ENCODE data around the gene RFX3. TPM values are rescaled to one million over a fixed set of nuclear protein-coding genes. Genes with fewer than 3 reads are reported as not detected.

The RFX3 gene
- total RNA-seq, 1 donor from 2014 or later: 12.1 TPM

DNA sequence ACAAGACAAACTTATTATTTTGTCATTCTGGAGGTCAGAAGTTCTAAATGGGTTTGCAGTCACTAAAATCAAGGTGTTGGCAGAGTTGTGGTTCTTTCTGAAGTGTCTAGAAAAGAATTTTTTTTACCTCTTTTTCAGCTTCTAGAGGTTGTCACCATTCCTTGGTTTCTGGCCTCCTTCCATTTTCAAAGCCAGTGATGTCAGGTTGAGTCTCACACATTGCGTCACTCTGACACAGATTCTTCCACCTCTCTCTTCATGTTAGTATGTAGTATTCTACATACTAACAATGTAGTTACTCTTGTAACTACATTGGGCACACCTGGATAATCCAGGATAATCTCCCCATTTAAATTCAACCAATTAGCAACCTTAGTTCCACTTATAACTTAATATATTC, 290.3 kb downstream of the RFX3 start:
- no peaks in the 10 kb centered on the region for H3K27me3 Mint-ChIP-seq (ENCODE audit: low read depth, unreplicated experiment)
- H3K27ac Mint-ChIP-seq (ENCODE audit: unreplicated experiment): no peak overlapping the region
- H3K79me2 ChIP-seq (ENCODE audit: insufficient read depth, low read length): no peaks in the 10 kb centered on the region
- no peak overlapping the region for H2AFZ ChIP-seq (ENCODE audit: low read depth, low read length)
- FAIRE-seq (no peak), DNase-seq (ENCODE audit: low read depth) (no peak)
- no peak overlapping the region for H3K27ac ChIP-seq (ENCODE audit: low read depth, low read length)
- H3K9ac ChIP-seq (ENCODE audit: low read length): no peak overlapping the region
- H3K4me1 ChIP-seq (ENCODE audit: insufficient read depth, low read length): no peaks in the 10 kb centered on the region
- no peak overlapping the region for H3K4me3 ChIP-seq (ENCODE audit: insufficient read depth, low read depth, low read length)
- no peak for TF ChIP-seq CTCF (IDR thresholded peaks at IDR 0.05; ENCODE audit: insufficient read depth, low read depth, low read length)
- TF ChIP-seq EZH2 (IDR thresholded peaks at IDR 0.05; ENCODE audit: insufficient read depth, low read length): no peak
- peaks cover 3% of the 10 kb centered on the region for H3K9me3 Mint-ChIP-seq (ENCODE audit: unreplicated experiment)
- no peaks in the 10 kb centered on the region for H3K36me3 Mint-ChIP-seq (ENCODE audit: low read depth, unreplicated experiment)
- H3K4me2 ChIP-seq (ENCODE audit: low read length): no peak overlapping the region
- H3K27me3 ChIP-seq (ENCODE audit: insufficient read depth, low read length): no peaks in the 10 kb centered on the region
- no peak overlapping the region for H3K4me3 Mint-ChIP-seq (ENCODE audit: unreplicated experiment)
- H3K9me3 ChIP-seq (ENCODE audit: insufficient read depth, low read depth, low read length): no peaks in the 10 kb centered on the region
- H4K20me1 ChIP-seq (ENCODE audit: insufficient read depth, low read length): no peaks in the 10 kb centered on the region
- no peaks in the 10 kb centered on the region for H3K36me3 ChIP-seq (ENCODE audit: insufficient read depth, low read length)
- H3K4me1 Mint-ChIP-seq (ENCODE audit: low read depth, unreplicated experiment): no peaks in the 10 kb centered on the region

DNA sequence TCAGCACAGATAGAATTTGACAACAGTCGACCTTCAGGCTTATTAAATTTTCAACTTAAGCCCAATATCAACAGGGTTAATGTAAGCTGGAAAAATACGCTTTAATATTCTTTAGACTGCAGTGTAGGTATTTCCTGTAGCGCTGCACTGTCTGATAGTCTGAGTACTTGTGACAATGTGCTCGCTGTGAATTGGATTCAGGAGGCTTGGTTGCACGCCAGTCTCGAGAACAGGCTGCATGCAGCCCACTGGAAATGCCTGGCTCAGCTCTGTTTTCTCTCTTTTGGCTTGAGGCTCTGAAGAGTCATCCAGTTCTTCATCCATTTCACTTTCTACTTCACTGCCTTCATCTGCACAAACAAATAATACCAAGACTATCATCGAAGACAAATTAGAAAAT, 300.9 kb downstream of the RFX3 start:
- FAIRE-seq: no peak
- Histone ChIP-seq H3K36me3 (ENCODE audit: insufficient read depth, low read length) (no peaks in the 10 kb centered on the region), H3K9me3 (ENCODE audit: insufficient read depth, low read depth, low read length) (no peaks in the 10 kb centered on the region), H4K20me1 (ENCODE audit: insufficient read depth, low read length) (no peaks in the 10 kb centered on the region), H3K4me2 (ENCODE audit: low read length) (no peak overlapping the region), H3K27ac (ENCODE audit: low read depth, low read length) (no peak overlapping the region), H2AFZ (ENCODE audit: low read depth, low read length) (no peak overlapping the region), H3K9ac (ENCODE audit: low read length) (no peak overlapping the region), H3K27me3 (ENCODE audit: insufficient read depth, low read length) (no peaks in the 10 kb centered on the region), H3K79me2 (ENCODE audit: insufficient read depth, low read length) (no peaks in the 10 kb centered on the region), H3K4me3 (ENCODE audit: insufficient read depth, low read depth, low read length) (no peak overlapping the region), H3K4me1 (ENCODE audit: insufficient read depth, low read length) (no peaks in the 10 kb centered on the region)
- Mint-ChIP-seq H3K27ac (ENCODE audit: unreplicated experiment) (no peak overlapping the region), H3K4me1 (ENCODE audit: low read depth, unreplicated experiment) (peaks cover 6% of the 10 kb centered on the region), H3K27me3 (ENCODE audit: low read depth, unreplicated experiment) (no peaks in the 10 kb centered on the region), H3K36me3 (ENCODE audit: low read depth, unreplicated experiment) (no peaks in the 10 kb centered on the region), H3K4me3 (ENCODE audit: unreplicated experiment) (no peak overlapping the region), H3K9me3 (ENCODE audit: unreplicated experiment) (no peaks in the 10 kb centered on the region)
- DNase-seq (ENCODE audit: low read depth): no peak
- TF ChIP-seq EZH2 (IDR thresholded peaks at IDR 0.05; ENCODE audit: insufficient read depth, low read length) (no peak), CTCF (IDR thresholded peaks at IDR 0.05; ENCODE audit: insufficient read depth, low read depth, low read length) (no peak)

GRCh38 chr9:3215658-3216057, 310.1 kb downstream of the RFX3 start:
- no peak overlapping the region for H3K4me3 ChIP-seq (ENCODE audit: insufficient read depth, low read depth, low read length)
- no peaks in the 10 kb centered on the region for H3K36me3 ChIP-seq (ENCODE audit: insufficient read depth, low read length)
- no peak overlapping the region for H2AFZ ChIP-seq (ENCODE audit: low read depth, low read length)
- Mint-ChIP-seq H3K27me3 (ENCODE audit: low read depth, unreplicated experiment) (no peaks in the 10 kb centered on the region), H3K4me1 (ENCODE audit: low read depth, unreplicated experiment) (no peaks in the 10 kb centered on the region), H3K27ac (ENCODE audit: unreplicated experiment) (peak overlapping the region; percentile 55), H3K4me3 (ENCODE audit: unreplicated experiment) (no peak overlapping the region), H3K9me3 (ENCODE audit: unreplicated experiment) (peaks cover 2% of the 10 kb centered on the region), H3K36me3 (ENCODE audit: low read depth, unreplicated experiment) (no peaks in the 10 kb centered on the region)
- H3K27ac ChIP-seq (ENCODE audit: low read depth, low read length): no peak overlapping the region
- H4K20me1 ChIP-seq (ENCODE audit: insufficient read depth, low read length): no peaks in the 10 kb centered on the region
- H3K27me3 ChIP-seq (ENCODE audit: insufficient read depth, low read length): no peaks in the 10 kb centered on the region
- H3K9me3 ChIP-seq (ENCODE audit: insufficient read depth, low read depth, low read length): no peaks in the 10 kb centered on the region
- no peak for FAIRE-seq
- H3K4me1 ChIP-seq (ENCODE audit: insufficient read depth, low read length): no peaks in the 10 kb centered on the region
- TF ChIP-seq CTCF (IDR thresholded peaks at IDR 0.05; ENCODE audit: insufficient read depth, low read depth, low read length): no peak
- TF ChIP-seq EZH2 (IDR thresholded peaks at IDR 0.05; ENCODE audit: insufficient read depth, low read length): no peak
- no peak overlapping the region for H3K9ac ChIP-seq (ENCODE audit: low read length)
- no peak overlapping the region for H3K4me2 ChIP-seq (ENCODE audit: low read length)
- no peaks in the 10 kb centered on the region for H3K79me2 ChIP-seq (ENCODE audit: insufficient read depth, low read length)
- DNase-seq (ENCODE audit: low read depth): no peak

Data from astrocyte (in vitro differentiated cells and primary cell).